DMS153 (cell line): Measurements from ENCODE around the gene BORCS8.
"Not testable (repeated sequence)": the region's sequence is repeated elsewhere in the genome, so short reads cannot be mapped to it uniquely, and the experiment has no call there.

Experiments
- DNase-seq: peaks from one replicate; lab custom pipeline; 2025; lab: John Stamatoyannopoulos, UW

BORCS8 gene

GRCh38 chr19:19148504-19148903 is 43.4 kb downstream of the BORCS8 start:
- DNase-seq: not testable (repeated sequence)

- DNase-seq: no peak
These were observed 44.6 kb downstream of the BORCS8 start for GRCh38 chr19:19147344-19147743.

- DNase-seq: no peak
These were observed 45.1 kb downstream of the BORCS8 start for GRCh38 chr19:19146865-19147264.

- DNase-seq: peak; percentile 10
These were observed 46.0 kb downstream of the BORCS8 start for GRCh38 chr19:19145684-19146608.

GRCh38 chr19:19145281-19145680 is 46.7 kb downstream of the BORCS8 start:
- DNase-seq: no peak

- no peak for DNase-seq
These were observed 49.6 kb downstream of the BORCS8 start for GRCh38 chr19:19142347-19142746.

- no peak for DNase-seq
These were observed 51.5 kb downstream of the BORCS8 start for GRCh38 chr19:19140476-19140875.

- no peak for DNase-seq
These were observed 52.1 kb downstream of the BORCS8 start for GRCh38 chr19:19139876-19140229.

GRCh38 chr19:19138109-19138981 is 53.6 kb downstream of the BORCS8 start, which contains the start of gene TMEM161A:
Gene TMEM161A (minus strand): TSS chr19:19138478. CDS start chr19:19138428, 50 bp downstream.
- DNase-seq: peak; percentile 94

- no peak for DNase-seq
These were observed 54.3 kb downstream of the BORCS8 start for GRCh38 chr19:19137556-19138108.

- DNase-seq: not testable (repeated sequence)
These were observed 56.2 kb downstream of the BORCS8 start for GRCh38 chr19:19135713-19136112.

GRCh38 chr19:19134687-19135158 is 57.2 kb downstream of the BORCS8 start:
- no peak for DNase-seq

GRCh38 chr19:19133985-19134384 is 58.0 kb downstream of the BORCS8 start:
- DNase-seq: no peak

- DNase-seq: no peak
These were observed 59.0 kb downstream of the BORCS8 start for GRCh38 chr19:19132912-19133311.

GRCh38 chr19:19131989-19132388 is 60.0 kb downstream of the BORCS8 start:
- DNase-seq: no peak
